Adipocyte (in vitro differentiated cells): ENCODE measurements around the gene RERE.

Experiments
- DNase-seq: peaks from one replicate; pipeline ENCODE4 v3.0.0-alpha.2; 2015; ENCODE audit warnings: low read depth
- H3K27me3 ChIP-seq: replicated peaks from 2 replicates; pipeline ENCODE4 v1.7.0; 2013; ENCODE audit warnings: mild to moderate bottlenecking, low read length, moderate library complexity; ENCODE audit not compliant: control insufficient read depth, insufficient read depth
- H3K36me3 ChIP-seq: 2 replicates; pipeline ENCODE4 v1.7.0; 2013; ENCODE audit warnings: low read length, mild to moderate bottlenecking, moderate library complexity; ENCODE audit not compliant: control insufficient read depth, insufficient read depth, severe bottlenecking
- H3K4me1 ChIP-seq: 2 replicates; pipeline ENCODE4 v1.7.0; 2013; ENCODE audit warnings: mild to moderate bottlenecking, low read length, moderate library complexity; ENCODE audit not compliant: control insufficient read depth, insufficient read depth
- H3K4me3 ChIP-seq: 2 replicates; pipeline ENCODE4 v1.7.0; 2013; ENCODE audit warnings: mild to moderate bottlenecking, low read length, moderate library complexity
- H3K9ac ChIP-seq: 2 replicates; pipeline ENCODE4 v1.7.0; 2013; ENCODE audit warnings: mild to moderate bottlenecking, low read length, moderate library complexity
- H3K9me3 ChIP-seq: 2 replicates; pipeline ENCODE4 v1.7.0; 2013; ENCODE audit warnings: mild to moderate bottlenecking, low read length, moderate library complexity; ENCODE audit not compliant: control insufficient read depth

Gene RERE

DNA sequence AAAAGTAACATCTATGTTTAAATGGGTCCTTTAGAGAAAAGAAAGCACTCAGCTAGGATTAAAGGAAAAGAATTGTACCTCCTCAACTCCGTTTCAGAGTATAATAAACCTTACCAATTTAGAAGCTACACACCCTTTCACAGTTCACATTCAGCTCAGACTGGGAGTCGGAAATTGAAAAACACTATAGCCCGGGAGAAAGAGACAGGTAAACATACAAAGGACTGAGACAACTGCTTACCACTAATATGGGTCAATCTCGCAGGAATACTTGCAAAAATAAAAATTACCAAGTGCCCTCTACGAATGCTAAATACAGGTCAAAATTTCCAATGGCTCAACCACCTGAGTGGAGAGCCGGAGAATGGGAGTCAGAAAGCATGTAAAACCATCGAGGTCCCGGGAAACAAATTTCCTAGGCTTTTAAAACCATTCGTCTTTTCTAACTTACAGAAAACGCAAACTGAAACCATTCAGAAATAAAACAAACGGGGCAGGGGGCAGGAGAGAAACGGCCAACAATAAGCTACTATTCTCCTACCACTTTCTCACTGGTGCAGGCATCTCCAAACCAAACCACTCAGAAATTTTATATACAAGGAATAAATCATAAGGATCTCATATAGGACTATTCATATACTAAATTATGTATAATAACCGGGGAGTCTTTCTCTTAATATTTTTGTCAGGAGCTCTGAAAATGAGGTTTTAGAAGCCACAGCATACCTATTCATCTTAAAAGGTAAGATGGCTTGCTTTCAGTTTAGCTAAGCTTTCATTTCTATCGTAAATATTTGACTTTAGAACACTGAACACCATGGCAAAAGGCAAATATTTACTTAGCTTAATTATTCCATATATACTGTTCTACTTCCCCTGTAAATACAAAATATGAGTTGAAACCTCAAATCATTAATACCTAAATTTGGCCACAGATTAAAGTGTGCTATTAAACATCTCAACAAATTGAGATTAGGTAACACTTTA lies 136.5 kb downstream of the RERE start:
- H3K4me1 ChIP-seq: peaks cover 16% of the 10 kb centered on the region

DNA sequence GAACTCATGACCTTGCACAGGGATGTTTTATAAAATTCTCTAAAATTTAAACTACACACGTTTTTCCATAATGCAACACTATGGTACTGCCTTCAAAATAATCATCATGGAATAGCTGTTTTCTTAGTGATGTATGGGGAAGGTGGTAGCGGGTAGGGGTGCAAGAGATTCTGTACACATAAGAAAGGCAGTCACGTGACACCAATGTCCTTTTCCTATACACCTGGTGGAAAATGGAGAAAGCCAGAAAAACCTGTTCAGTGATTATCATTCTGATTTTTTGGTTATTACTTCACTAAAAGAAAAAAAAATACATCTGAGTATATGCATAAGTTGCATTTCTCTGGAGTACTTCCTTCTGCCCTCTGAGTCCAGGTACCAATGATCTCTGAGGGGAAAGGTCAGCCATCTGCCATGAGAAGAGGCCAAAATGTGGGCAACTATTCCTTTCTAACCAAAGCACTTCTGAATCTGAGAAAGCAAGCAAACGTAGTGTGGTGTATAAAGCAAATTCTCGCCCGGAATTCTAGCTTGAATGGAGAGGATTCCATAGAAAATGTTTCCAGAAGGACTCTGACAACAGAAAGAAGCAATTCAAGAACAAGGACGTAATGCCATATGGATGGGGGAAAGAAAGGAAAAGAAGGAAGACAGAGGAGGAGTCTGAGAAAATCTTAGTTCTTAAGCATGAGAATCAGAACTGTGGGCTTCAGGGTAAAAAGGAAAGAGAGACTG lies 137.3 kb downstream of the RERE start:
- Histone ChIP-seq H3K36me3 (no peaks in the 10 kb centered on the region), H3K27me3 (no peaks in the 10 kb centered on the region), H3K4me3 (no peak overlapping the region), H3K9me3 (no peaks in the 10 kb centered on the region), H3K4me1 (peaks cover 14% of the 10 kb centered on the region), H3K9ac (no peak overlapping the region)
- no peak for DNase-seq

More for the DNA sequence above, 136.5 kb downstream of the RERE start:
- Histone ChIP-seq H3K27me3 (no peaks in the 10 kb centered on the region), H3K9ac (no peak overlapping the region), H3K36me3 (no peaks in the 10 kb centered on the region), H3K4me3 (no peak overlapping the region), H3K9me3 (no peaks in the 10 kb centered on the region)
- DNase-seq: no peak

DNA sequence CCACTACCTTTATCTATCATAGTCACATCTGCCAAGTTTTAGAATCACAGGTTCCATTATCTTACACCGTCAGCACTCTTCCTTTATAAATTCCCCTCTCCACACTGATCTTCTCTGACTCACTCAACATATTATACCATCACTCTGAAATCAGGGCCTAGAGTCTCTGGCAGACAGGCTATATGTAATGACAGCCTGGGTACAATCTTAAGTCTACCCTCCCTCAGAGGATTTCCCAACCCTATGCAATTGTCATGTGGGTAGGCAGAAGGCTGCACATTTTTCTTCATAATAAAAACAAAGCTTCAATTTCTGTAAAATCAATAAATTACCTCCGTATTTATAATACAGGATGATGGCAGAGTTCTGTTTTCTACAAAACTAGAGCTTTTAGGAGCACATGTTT lies 138.0 kb downstream of the RERE start:
- Histone ChIP-seq H3K36me3 (no peaks in the 10 kb centered on the region), H3K4me3 (no peak overlapping the region), H3K9ac (no peak overlapping the region), H3K4me1 (peaks cover 19% of the 10 kb centered on the region), H3K9me3 (no peaks in the 10 kb centered on the region), H3K27me3 (no peaks in the 10 kb centered on the region)
- peak; percentile 52 for DNase-seq

DNA sequence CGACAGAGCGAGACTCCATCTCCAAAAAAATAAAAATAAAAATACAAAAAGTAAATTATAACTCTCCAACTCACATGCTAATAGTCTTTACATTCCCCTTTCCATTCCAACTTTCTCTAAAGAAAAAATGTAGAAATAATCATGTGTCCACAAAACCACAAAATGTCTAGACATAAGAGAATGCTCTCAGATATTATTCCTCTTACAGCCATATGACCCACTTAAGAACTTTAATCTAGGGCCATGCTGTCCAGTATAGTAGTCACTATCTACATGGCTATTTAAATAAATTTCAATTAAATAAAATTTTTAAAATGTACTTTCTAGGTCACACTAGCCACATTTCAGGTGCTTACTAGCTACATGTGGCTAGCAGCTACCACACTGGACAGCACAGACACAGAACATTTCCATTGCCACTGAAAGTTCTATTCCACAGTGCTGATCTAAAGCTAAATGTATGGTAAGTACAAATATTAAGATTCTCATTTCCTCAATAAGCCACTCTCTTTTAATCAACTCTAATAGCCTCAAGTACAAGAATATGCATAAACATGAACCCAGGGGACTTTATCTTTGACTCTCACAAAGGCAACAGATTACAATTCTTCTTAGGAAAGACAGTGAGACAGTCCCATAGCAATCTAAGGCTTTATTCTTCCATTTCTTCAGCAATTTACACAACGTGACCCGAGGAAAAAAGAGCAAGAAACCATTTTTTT lies 138.6 kb downstream of the RERE start:
- Histone ChIP-seq H3K4me3 (no peak overlapping the region), H3K9ac (no peak overlapping the region), H3K27me3 (no peaks in the 10 kb centered on the region), H3K36me3 (no peaks in the 10 kb centered on the region), H3K4me1 (peaks cover 19% of the 10 kb centered on the region), H3K9me3 (no peaks in the 10 kb centered on the region)
- DNase-seq: no peak

DNA sequence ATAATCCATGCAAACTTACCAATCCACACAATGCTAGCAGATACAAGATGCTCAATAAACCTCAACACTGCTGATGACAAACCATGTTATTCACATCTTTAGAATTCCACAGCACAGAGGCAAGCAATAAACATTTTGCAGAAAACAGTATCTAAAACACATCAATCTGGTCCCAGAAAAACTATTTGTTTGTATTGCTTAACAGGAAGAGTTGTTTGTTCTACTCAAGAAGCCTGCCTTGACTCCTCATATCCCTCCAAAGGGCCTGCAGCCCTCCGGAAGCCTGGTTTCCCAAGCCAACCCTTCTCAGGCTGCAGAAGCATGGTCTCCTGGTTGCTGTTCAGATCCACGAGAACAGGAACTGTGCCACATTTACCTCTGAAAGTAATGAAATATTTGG lies 139.7 kb downstream of the RERE start:
- DNase-seq: no peak
- Histone ChIP-seq H3K4me3 (no peak overlapping the region), H3K4me1 (peaks cover 19% of the 10 kb centered on the region)

DNA sequence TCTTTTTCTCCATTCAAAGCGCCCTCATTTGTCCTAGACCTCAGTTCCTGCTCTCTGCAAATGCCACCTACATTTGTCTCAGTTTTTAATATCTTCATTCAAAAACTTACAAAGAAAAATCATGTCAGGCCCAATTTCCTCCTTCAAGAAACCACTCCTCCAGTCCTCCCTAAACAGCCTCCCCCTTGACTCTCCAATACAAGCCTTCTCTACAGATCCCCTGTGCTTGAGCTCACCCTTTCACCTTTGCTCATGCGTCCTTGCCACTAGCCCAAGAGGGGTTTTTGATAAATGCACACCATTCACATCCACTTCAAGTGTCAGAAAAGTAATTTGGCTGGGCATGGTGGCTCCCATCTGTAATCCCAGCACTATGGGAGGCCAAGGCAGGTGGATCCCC lies 140.6 kb downstream of the RERE start:
- H3K27me3 ChIP-seq: no peaks in the 10 kb centered on the region
- H3K9ac ChIP-seq: no peak overlapping the region
- H3K4me3 ChIP-seq: no peak overlapping the region
- H3K4me1 ChIP-seq: peaks cover 19% of the 10 kb centered on the region
- H3K9me3 ChIP-seq: no peaks in the 10 kb centered on the region
- H3K36me3 ChIP-seq: no peaks in the 10 kb centered on the region
- DNase-seq: no peak

More for the DNA sequence above, 139.7 kb downstream of the RERE start:
- Histone ChIP-seq H3K9ac (no peak overlapping the region), H3K36me3 (no peaks in the 10 kb centered on the region), H3K27me3 (no peaks in the 10 kb centered on the region), H3K9me3 (no peaks in the 10 kb centered on the region)

DNA sequence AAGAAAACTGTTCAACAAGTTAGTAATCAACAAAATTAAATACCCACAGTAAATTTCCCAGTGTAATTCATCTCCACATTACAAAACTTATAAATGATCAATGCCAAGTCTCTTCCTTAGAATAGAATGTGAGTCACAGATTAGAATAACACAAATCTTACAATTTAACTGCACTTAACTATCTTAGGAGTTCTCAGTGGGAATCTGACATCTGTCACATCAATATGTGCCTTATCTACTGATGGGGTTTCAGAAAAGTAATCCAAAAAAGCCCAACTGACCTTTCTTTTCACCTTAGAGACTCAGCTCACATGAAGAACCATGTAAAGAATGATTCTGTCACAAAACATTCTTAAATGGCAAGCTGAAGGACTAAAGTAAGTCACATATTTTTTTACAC lies 141.4 kb downstream of the RERE start:
- H3K4me3 ChIP-seq: no peak overlapping the region
- DNase-seq: no peak
- peaks cover 21% of the 10 kb centered on the region for H3K4me1 ChIP-seq

DNA sequence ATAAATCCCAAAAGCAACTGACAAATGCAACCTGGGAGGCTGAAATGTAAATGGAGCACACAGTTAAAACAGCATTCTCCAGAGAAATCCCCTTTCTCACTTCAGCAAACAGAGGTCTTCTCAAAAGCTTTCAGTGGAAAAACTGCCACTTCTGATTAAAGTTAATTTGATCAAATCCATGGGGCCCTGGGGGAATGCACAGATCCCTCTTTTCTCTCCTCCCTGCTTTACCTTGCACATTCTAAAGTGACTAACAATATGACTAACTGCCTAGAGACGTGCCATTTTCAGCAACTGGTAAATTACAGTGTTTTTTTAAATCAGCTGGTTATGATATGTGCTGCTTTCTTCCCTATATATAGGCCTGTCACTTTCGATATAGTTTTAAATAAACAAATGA lies 142.5 kb downstream of the RERE start:
- Histone ChIP-seq H3K36me3 (no peaks in the 10 kb centered on the region), H3K9me3 (no peaks in the 10 kb centered on the region), H3K4me1 (peaks cover 33% of the 10 kb centered on the region), H3K9ac (no peak overlapping the region), H3K4me3 (no peak overlapping the region), H3K27me3 (no peaks in the 10 kb centered on the region)
- no peak for DNase-seq

More for the DNA sequence above, 141.4 kb downstream of the RERE start:
- Histone ChIP-seq H3K27me3 (no peaks in the 10 kb centered on the region), H3K9me3 (no peaks in the 10 kb centered on the region), H3K9ac (no peak overlapping the region), H3K36me3 (no peaks in the 10 kb centered on the region)

DNA sequence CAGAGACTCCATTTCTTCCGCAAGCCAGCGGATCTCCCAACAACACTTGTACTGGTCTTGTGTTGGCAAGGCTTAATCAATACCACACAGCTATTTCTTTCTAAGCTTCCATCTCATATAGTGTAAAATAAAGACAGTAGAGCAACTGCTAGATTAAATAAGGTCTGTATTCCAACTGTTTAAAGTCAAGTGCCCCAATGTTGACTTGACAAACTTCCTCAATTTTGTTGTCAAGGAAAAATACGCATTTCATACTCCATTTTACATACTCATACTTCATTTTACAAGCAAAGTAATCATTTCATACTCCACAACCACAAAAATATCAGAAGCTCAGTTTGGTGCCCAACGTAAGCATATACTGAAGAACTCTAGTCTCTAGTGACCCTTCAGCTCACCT lies 143.0 kb downstream of the RERE start:
- Histone ChIP-seq H3K9me3 (no peaks in the 10 kb centered on the region), H3K27me3 (no peaks in the 10 kb centered on the region), H3K9ac (no peak overlapping the region), H3K36me3 (no peaks in the 10 kb centered on the region), H3K4me1 (peaks cover 32% of the 10 kb centered on the region), H3K4me3 (no peak overlapping the region)
- DNase-seq: no peak

DNA sequence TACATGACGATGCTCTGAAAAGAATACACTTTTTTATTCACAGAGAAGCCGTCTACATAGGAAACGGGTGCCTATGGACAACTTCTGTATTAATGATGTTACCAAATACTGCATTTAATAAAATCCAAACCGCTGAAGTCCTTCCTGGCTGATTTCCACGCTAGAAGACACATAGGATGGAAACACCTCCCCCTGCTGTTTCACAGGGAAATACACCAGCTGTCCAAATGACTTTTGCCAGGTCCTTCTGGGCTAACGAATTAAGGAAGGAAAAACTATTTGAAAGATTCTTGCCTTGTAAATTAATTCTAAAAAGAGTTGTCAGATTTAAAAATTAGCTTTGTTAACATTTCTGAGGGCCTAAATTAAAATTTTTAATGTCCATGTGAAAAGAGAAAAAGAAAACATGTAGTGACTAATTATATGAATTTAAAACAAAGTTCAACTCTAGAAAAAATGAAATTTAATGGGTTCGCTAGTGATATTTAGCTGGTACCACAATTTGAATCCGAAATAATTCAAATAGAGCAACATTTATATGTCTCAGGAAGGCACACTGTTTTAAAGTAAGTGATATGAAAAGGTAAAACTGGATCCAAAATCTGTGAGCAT lies 146.0 kb downstream of the RERE start:
- Histone ChIP-seq H3K9ac (no peak overlapping the region), H3K9me3 (no peaks in the 10 kb centered on the region), H3K27me3 (no peaks in the 10 kb centered on the region), H3K4me3 (peak overlapping the region; percentile 22), H3K36me3 (no peaks in the 10 kb centered on the region), H3K4me1 (peaks cover 36% of the 10 kb centered on the region)
- DNase-seq: peak; percentile 41
